ENCODE data around the gene TMEM208. TPM values are rescaled to one million over a fixed set of nuclear protein-coding genes. Genes with fewer than 3 reads are reported as not detected.

Gene TMEM208
- total RNA-seq, 1 experiment from 2014 or later = 48.4 TPM

- no peak for ATAC-seq
Observed at GRCh38 chr16:67277294-67277998, 50.5 kb downstream of the TMEM208 start.

More at GRCh38 chr16:67277294-67277998, 50.5 kb downstream of the TMEM208 start:
- Mint-ChIP-seq H3K4me3 (no peak overlapping the region), H3K27ac (no peak overlapping the region), H3K4me1 (peaks cover 2% of the 10 kb centered on the region; the same call in 1 of the 2 replicates), H3K27me3 (ENCODE audit: low read depth) (peaks cover 23% of the 10 kb centered on the region), H3K36me3 (no peaks in the 10 kb centered on the region; the same call in 1 of the 2 replicates), H3K9me3 (no peaks in the 10 kb centered on the region)
- ChIA-PET CTCF (interaction anchor here (0.6 to 2.3 kb wide), 9 partner anchors 8 to 254 kb away, joined by 3 to 20 read pairs (median 4); no protein-coding TSS in a partner anchor), POLR2A (no interaction called here)
- DNase-seq (ENCODE audit: low spot score) = no peak
- TF ChIP-seq AR (CRISPR knock-in tag; IDR thresholded peaks at IDR 0.05) = no peak
- no peak for TF ChIP-seq CREM (CRISPR knock-in tag; IDR thresholded peaks at IDR 0.05)
- no peak for TF ChIP-seq FOXP1 (CRISPR knock-in tag; IDR thresholded peaks at IDR 0.05; ENCODE audit: borderline replicate concordance)
- no peak for TF ChIP-seq ATF2 (CRISPR knock-in tag; IDR thresholded peaks at IDR 0.05; ENCODE audit: borderline replicate concordance, low read depth)
- no peak for TF ChIP-seq STAT6 (CRISPR knock-in tag; conservative IDR thresholded peaks at IDR 0.05; ENCODE audit: low read depth)
- TF ChIP-seq IRF2 (CRISPR knock-in tag; IDR thresholded peaks at IDR 0.05; ENCODE audit: borderline replicate concordance, low read depth) = no peak
- TF ChIP-seq ZMAT4 (CRISPR knock-in tag; IDR thresholded peaks at IDR 0.05) = no peak
- TF ChIP-seq IRF1 (CRISPR knock-in tag; IDR thresholded peaks at IDR 0.05) = no peak
- no peak for TF ChIP-seq ZNF121 (CRISPR knock-in tag; IDR thresholded peaks at IDR 0.05)
- TF ChIP-seq ZNF671 (CRISPR knock-in tag; IDR thresholded peaks at IDR 0.05) = no peak
- no peak for TF ChIP-seq E2F1 (CRISPR knock-in tag; IDR thresholded peaks at IDR 0.05)
- no peak for TF ChIP-seq ZNF317 (CRISPR knock-in tag; IDR thresholded peaks at IDR 0.05; ENCODE audit: borderline replicate concordance, low read depth)
- no peak for TF ChIP-seq E2F4 (CRISPR knock-in tag; IDR thresholded peaks at IDR 0.05; ENCODE audit: borderline replicate concordance, low read depth)
- TF ChIP-seq ZNF423 (CRISPR knock-in tag; IDR thresholded peaks at IDR 0.05) = no peak

All from WTC11 (cell line).